GM18517 (cell line): ENCODE results near the gene ZNF407.

Experiments
- ATAC-seq: cut with Tn5 transposase; IDR thresholded peaks from one replicate; pipeline ENCODE4 v1.9.1; 2021; ENCODE audit warnings: mild to moderate bottlenecking, moderate library complexity; ENCODE audit not compliant: unreplicated experiment

Gene ZNF407

DNA sequence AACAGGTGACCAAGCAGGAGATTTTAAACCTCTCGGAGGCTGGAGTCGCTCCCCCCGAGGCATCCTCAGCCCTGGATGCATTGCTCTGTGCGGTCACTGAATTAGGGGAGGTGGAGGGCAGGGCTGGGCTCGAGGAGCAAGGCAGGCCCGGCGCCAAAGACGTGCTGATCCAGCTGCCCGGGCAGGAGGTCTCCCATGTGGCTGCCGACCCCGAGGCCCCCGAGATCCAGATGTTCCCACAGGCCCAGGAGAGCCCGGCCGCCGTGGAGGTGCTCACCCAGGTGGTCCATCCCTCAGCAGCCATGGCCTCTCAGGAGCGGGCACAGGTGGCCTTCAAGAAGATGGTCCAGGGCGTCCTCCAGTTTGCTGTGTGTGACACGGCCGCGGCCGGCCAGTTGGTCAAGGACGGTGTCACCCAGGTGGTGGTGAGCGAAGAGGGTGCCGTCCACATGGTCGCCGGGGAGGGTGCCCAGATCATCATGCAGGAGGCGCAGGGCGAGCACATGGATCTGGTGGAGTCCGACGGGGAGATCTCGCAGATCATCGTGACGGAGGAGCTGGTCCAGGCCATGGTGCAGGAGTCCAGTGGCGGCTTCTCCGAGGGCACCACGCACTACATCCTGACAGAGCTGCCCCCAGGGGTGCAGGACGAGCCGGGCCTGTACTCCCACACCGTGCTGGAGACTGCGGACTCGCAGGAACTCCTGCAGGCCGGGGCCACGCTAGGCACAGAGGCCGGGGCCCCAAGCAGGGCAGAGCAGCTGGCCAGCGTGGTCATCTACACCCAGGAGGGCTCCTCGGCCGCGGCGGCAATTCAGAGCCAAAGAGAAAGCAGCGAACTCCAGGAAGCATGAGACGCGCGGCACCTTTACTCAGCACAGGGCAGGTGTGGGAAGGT is 466.2 kb downstream of the ZNF407 start:
- no peak for ATAC-seq

DNA sequence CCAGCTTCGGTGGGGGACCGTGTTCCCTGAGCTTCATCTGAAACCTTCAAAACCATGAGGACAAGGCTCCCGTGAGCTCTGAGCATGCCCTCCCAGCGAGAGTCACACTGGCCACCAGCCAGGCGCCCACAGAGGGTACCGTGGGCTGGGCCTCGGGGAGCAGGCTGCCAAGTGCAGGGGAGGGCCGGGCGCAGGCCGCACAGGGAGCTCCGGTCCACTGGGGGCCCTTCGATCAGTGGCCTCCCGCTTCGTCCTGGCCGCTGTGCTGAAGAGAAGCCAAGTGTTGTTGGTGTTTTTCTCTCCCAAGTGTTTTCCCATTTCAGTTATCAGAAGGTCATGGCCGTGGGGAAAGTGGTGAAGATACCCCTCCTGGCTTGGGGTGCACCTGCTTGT is 466.8 kb downstream of the ZNF407 start:
- ATAC-seq, result no peak

DNA sequence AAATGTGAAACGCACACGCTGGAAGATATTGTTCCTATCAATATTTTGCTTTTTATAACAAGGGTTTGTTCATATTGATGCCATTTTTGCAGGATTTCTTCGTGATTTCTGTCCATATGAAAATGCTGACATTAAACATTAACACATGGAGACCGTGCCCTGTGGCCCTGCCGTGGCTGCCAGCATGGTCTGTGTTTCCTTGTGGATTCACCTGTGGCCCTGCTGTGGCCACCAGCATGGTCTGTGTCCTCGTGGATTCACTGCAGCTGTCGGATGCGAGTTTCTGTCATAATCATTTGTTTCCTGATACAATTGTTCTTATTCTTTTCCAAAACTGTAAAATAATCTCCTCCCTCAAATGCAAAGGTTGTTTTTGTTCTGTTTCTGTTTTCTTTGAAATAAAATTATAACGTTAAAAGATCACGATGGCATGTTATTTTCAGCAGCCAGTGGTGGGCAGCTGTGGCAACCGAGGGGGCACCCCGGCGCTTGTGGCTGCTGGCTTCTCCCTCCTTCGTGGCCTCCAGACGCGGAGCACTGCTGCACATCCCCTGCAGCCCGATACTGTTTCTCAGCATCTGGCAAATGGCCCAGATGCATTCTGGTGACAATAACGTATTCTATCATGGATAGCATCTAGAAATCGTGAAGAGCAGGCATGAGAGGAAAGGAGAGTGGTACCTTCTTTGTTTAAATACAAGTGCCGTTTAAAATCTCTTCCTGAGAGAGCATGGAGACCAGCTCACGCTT is 467.8 kb downstream of the ZNF407 start:
- no peak for ATAC-seq

DNA sequence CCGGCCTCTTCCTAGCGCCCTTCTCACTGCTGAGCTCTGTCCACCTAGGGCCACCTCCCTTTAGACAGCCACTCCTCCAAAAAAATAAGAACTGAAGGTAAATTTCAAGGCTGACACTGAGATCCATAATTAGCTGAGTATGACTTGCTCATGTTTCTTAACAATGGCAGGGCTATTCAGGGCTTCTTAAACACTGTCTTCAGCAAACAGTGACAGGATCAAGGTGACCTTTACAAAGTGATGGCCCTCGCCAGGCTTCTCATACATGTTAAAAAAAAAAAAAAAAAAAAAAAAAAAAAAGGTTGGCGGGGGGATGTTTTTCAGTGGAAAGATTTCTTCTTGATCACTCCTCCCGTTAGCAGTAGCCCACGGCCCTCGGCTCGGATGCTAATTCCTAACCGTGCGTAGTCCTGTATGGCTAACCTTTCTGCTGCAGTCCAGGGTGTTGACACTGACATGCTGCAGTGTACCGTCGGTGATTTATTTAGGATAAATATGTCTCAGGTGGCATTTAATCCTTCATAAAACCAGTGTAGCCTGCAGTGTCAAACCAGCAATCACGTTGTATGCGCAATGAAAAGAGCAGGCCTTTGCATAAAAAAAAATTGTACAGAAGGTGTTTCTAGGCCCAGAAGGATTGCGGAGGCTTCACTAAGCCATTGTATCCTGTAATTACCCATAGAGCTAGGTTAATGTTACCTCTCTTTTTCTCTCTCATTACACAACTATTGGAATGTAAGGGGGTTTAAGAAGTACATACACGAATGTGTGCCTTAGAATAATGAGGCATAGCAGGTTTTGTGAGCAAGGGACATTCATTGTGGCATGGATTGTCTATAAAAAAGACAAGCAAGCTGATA is 468.6 kb downstream of the ZNF407 start:
- ATAC-seq, result no peak

DNA sequence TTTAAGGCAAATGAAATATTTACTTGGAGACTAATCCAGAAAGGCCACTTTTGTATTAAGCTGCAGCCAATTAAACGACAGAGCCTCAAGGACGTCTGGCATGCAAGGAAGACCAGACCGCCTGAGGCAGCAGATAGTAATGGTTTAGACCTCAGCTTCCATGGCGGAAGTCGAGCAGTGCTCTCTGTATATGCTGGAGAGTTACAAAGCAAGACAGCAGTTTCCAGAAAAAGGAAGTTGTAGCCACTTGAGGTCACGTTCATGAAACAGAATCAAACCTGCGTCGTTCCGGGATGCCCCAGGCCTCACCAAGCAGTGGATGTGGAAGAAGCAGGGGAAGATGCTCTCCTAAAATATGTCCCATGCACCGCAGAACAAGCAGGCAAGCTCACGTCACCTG is 469.3 kb downstream of the ZNF407 start:
- ATAC-seq, result no peak

DNA sequence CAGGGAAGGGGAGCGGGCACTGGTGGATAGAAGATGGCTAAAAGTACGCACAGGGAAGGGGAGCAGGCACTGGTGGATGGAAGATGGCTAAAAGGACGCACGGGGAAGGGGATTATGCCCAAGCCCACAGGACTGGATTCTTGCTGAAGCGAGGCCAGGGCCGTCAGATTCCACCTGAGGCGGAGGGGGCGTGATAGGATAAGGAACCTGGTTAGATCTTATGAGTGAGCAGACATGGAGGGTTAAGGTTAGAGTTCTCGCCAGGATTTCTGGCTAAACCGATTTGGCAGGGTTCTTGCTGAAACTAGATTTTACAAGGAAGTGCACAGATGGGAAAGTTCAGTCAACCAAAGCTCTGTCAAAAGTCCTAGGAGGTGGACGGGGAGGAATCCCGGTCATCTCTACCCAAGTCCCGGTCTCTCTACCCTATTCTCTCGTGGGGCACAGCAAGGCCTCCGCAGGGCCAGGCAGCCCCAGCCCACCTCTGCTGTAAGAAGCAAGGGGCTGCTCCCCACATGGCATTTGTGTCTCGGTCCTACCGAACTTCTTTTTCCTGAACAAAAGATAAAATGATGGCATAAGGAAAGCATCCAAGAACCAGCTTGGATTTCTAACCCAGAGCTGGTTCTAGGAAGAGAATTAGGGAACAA is 470.5 kb downstream of the ZNF407 start:
- ATAC-seq, result no peak

DNA sequence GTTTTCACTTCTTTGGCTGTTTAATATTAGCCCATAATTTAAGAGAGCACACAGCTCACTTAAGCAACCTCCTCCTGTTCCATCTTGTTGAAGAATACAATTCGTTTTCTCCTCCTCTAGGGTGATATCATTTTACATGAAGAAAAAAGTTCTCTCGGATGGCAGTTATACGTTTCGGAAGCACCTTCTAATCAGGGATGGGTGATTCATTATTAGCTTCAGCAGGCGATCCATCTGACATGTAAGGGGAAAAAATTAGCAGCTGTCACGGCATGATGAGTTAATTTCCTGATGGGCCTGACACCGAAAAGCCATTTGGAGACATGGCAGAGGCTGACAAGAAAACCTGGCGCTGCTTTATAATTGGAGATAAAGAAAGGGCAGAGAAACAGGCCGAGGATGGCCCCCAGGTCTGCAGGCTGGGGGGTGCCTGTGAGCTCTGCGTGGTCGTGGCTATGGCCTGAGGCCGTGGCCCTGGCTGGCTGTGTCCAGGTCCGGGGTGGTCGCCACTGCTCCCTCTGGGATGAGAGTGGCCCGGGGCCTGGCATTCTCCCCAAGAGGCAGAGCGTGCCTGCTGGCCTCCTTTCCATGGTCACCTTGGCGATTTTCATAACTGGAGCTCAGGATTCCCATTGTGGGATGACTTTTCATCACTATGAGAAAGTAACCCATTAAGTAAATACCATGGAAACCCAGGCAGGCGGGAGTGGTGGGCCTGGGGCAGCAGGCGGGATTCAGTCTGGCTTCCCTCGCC is 471.2 kb downstream of the ZNF407 start:
- no peak for ATAC-seq

DNA sequence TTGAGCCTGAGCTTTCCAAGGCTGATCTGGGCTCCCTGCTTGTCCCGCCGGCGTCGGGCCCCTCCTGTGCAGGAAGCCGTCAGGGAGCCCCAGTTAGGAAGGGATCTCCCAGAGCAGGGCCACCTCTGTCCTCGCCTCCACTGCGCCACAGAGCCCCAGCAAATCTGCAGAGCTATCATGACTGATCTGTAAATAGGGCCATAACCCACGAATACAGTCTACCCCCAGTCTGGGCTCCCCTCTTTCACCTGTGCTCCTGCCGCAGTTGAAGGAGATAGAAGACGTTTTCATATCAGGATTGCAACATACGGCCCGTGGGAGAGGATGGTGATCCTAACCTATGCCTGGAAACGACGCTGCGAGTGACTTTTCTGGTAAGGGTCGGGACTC is 472.6 kb downstream of the ZNF407 start:
- ATAC-seq, result no peak

DNA sequence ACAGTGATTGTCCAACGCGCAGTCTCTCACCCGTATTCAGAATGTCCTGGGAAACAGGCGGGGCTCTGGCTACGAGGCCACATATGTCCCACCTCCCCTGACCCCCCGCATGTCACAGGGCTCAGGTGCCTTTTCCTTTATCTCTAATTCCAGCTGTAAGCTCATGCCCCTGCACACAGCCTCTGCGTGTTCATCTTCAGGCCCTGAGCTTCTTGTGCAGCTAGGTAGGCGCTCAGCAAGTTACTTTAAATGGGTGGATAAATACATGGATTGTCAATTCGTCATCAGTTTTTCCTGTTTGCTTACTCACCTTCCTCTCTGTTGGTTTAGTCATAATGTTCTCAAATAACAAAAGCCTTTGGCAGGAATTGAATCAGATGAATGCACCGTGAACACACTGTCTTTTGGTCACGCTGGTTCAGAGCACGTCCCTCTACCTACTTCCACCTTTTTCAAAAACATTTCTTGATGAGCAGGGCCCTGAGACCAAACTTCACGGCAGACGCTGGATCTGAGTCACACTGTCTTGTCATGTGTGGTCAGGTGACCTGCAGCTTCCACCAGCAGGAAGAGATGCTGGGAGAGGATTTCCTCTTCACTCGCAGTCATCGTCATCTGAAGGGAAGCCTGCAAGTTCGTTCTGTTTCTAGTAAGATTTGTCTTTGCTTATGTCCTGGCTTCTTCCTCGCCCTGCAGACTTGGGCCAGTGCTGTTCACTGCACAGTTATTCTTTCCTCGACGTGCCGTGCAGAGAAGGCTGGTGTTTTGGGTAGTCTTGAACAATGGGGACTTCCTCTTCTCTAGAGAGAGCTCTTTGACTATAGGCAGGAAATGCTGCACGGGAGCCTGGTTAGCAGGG is 473.2 kb downstream of the ZNF407 start:
- ATAC-seq, result peak; percentile 82

DNA sequence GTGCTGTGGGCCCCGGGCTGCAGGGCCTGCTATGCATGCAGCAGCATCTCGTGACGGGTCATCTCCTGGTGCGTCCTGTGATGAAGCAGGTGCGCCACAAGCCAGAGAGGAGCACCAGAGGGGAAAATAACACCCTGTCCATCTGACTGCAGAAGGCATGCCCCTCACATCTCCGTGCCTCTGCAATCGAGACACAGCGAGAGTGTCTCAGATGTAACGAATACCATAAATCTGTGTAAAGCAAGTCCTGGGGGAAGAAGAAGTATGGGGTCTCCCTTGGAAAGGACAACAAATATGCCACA is 473.8 kb downstream of the ZNF407 start:
- no peak for ATAC-seq

DNA sequence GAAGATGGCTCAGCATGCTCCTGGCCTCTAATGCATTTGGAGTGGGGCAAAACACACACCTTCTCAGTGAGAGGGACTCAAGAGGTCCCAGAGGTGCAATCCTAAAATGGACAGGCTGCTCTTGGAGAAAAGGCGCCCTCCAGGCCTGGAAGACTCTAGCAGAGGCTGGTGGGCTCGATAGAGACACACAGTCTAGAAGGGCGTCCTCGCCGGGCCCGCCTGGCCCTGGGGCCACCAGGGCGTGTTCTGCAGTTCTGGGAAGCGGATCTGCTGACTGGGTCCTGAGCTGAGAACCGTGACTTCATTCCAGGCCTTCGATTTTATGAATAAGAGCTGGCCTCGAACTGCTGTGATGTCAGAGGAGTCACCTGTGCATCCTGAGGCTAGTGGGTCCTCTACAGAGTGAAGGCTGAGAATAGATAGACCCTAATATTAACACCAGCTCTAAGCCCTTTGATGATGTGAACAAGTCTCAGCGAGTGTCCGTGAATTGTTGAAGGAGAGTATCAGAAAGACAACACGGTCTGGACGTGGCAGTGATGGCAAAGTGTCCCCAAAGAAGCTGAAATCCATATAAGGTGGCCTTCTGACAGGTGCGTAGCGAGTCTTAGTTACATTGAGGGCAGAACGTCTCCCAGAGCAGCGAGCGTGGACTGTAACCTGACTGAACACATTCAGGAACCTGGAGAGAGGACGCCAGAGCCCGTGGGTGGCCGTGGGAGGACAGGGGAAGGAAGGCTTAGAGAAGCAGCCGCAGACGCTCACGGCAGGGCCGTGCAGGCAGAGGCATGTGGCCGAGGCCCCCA is 474.4 kb downstream of the ZNF407 start:
- no peak for ATAC-seq

DNA sequence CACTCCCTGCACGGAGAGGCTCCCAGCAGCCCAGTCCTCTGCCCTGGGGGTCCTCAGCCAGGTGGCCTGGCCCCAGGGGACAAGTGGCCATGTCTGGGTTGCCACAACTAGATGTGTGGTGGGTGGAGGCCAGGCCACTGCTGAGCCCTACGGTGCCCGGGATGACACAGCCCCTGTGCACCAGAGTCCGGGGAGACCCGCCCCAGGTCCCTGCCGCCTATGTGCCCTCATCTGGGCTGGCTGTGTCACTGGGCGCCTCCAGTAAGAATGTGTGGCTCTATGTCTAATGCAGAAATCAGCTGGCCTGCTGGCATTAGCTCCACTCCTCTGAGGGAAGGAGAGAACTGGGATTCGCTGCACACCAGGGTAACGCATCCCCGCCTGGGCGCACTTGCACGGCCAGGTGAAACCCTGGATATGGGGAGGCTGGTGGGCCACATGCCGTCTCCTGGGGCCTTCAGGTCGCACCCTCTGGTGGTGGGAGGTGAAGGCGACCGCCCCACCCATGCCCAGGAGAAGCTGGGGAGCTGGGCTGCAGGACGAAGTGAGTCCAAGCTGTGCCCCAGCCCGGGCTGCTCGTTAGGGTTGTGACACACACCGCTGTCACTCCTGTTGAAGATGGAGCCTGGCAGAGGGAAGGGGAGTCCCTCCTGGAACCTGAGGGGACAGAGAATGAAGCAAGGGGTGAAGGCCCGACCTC is 475.2 kb downstream of the ZNF407 start:
- ATAC-seq, result no peak

DNA sequence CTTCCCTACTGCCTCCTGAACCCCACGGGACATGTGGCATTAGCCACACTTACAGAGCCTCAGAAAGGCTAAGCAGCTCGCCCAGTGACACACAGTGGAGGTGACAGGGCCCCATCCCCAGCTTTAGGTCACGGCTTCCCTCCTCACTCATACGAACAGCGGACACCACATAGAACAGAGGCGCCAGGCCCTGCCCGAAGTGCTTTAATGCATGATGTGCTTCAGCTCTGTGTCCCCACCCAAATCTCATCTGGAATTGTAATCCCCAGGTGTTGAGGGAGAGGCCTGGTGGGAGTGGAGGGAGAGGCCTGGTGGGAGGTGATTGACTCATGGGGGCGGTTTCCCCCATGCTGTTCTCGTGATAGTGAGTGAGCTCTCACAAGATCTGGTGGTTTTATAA is 476.0 kb downstream of the ZNF407 start:
- no peak for ATAC-seq

DNA sequence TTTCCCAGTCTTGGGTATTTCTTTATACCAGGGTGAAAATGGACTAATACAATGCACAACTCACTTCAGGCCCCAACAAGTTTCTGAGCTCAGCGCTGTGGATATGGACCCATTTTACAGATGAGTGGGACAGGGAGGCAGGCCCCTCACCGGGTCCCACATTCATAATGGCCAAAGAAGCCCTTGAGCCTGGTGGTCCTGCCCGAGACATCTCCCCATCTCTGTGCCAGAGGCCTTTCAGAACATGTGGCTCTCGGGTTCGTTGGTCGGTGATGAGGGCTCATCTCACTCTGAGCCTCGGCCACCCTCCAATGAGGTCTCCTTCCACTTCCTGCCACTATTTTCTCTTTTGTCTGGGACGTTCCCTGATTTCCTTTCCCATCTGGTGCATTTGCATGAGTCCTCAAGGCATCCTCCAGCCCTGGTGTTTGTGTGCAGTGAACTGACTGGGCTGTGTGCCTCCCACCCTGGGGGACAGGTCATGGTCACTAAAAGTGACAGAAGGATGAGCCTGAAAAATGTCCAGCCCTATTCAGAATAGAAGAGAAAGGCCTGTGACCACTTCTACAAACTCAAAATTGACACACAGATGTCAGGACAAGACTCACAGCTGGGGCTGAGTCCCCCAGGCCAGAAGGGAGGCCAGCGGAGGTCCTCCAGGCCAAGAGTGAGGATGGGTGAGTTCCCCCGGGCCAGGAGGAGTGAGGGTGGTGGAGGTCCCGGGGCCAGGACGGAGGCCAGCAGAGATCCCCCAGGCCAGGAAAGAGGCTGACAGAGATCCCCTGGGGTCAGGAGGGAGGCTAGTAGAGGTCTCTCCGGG is 476.7 kb downstream of the ZNF407 start:
- no peak for ATAC-seq

DNA sequence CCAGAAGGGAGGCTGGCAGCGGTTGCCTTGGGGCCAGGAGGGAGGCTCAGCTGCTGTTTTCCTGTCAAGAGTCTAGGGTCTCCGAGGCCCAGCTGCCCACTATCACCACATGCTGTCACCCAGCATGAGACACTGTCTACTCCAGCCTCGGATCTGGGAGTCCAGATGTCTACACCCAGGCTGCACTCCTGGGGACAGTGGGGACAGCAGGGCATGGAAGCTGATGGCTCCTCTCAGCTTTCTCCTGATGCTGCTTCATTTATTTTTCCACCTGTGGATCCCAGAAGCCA is 477.3 kb downstream of the ZNF407 start:
- ATAC-seq, result no peak

DNA sequence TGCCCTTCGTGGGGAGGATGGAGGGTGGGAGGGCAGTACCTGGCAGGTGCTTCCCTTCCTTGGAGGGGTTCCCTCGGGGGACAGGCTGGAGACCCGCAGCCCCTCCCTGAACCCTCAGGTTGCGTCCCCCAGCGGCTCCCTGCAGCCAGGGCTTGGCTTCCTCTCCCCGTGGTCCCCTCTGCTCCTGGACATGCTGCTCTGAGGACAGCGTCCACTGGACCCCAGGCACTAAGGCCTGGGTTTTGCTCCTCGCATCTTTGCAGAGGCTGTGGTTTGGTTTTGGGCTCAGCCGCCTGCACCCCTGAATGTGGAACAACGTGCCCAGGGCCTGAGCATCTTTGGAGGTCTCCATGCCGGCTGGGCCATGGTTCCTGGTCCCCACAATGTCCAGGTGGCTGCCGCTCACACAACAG is 477.8 kb downstream of the ZNF407 start:
- no peak for ATAC-seq

DNA sequence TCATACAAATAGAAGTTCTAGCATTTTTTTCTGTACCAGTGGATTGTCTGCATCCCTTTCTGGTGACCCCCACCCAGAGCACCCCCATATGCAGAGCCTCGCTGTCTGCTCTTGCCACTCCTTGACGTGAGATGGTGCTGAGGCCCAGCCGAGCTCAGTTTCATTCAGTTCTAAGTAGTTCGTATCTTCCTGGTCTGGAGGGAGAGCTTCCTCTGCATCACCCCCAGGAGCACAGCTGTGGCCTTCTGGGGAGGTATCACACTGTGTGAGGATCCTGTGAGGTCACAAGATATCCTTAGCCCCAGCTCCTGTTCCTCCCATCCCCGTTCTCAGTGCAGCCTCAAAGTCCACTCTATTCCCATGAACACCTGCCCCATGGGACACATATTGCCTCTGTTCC is 478.6 kb downstream of the ZNF407 start:
- ATAC-seq, result no peak
